Panc1 (cell line): Measurements from ENCODE around the gene ZNF580.

Experiments
- CTCF ChIP-seq: fragments of 450-650 bp; IDR thresholded peaks from 2 replicates; pipeline ENCODE4 v1.5.1; 2017; ENCODE audit warnings: mild to moderate bottlenecking
- POLR2AphosphoS5 ChIP-seq: IDR thresholded peaks from 2 replicates; pipeline ENCODE4 v1.6.1; 2012; ENCODE audit warnings: mild to moderate bottlenecking, low read depth, low read length, moderate library complexity
- REST ChIP-seq, 2 experiments: IDR thresholded peaks; 2 replicates each; pipeline ENCODE4 v1.6.1; 2011 to 2012; ENCODE audit warnings: low read depth in 2 of 2, control low read depth in 1 of 2, low read length in 1 of 2, mild to moderate bottlenecking in 1 of 2, moderate library complexity in 1 of 2; ENCODE audit not compliant: insufficient read depth in 1 of 2

- TF ChIP-seq CTCF (no peak), POLR2AphosphoS5 (no peak), REST (IDR thresholded peaks at IDR 0.05; ENCODE audit: insufficient read depth in 1 of 2, low read depth in 2 of 2, low read length in 1 of 2) (no peak)
Measured at GRCh38 chr19:55637534-55637933, 3.3 kb upstream of the ZNF580 start.
